Measurements from ENCODE around the gene P4HA2.

- no peak for TF ChIP-seq EZH2phosphoT487 (IDR thresholded peaks at IDR 0.05; ENCODE audit: borderline replicate concordance)
- TF ChIP-seq, protein P1, sequence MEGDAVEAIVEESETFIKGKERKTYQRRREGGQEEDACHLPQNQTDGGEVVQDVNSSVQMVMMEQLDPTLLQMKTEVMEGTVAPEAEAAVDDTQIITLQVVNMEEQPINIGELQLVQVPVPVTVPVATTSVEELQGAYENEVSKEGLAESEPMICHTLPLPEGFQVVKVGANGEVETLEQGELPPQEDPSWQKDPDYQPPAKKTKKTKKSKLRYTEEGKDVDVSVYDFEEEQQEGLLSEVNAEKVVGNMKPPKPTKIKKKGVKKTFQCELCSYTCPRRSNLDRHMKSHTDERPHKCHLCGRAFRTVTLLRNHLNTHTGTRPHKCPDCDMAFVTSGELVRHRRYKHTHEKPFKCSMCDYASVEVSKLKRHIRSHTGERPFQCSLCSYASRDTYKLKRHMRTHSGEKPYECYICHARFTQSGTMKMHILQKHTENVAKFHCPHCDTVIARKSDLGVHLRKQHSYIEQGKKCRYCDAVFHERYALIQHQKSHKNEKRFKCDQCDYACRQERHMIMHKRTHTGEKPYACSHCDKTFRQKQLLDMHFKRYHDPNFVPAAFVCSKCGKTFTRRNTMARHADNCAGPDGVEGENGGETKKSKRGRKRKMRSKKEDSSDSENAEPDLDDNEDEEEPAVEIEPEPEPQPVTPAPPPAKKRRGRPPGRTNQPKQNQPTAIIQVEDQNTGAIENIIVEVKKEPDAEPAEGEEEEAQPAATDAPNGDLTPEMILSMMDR (conservative IDR thresholded peaks at IDR 0.05; ENCODE audit: low read length): no peak
Observed at GRCh38 chr5:132267931-132268768, 40.5 kb upstream of the P4HA2 start.
